ENCODE measurements around the gene ANP32B.
"Not testable (repeated sequence)": the region's sequence is repeated elsewhere in the genome, so short reads cannot be mapped to it uniquely, and the experiment has no call there.

DNA sequence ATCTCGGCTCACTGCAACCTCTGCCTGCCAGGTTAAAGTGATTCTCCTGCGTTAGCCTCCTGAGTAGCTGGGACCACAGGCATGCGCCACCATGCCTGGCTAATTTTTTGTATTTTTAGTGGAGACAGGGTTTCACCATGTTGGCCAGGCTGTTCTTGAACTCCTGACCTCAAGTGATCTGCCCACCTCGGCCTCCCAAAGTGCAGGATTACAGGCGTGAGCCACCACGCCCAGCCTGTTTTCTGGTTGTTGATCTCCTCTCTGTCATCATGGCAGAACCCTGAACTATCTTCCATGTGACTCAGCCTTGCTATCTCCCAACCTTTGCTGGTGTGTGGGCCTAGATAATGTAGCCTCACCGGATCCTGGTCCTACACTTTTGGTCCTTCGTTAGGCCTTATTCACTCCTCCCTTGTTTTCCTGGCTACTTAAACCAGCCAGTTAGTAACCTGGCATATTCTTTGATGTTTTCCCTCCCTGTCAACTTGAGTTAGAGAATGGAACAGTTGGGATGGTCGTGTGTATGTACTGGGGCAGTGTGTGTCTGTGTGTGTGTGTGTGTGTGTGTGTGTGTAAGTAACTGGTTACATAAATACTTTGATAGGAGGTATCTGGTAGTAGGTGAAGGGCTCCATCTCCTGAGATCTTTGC, 22.3 kb upstream of the ANP32B start:
- TF ChIP-seq, protein P1, sequence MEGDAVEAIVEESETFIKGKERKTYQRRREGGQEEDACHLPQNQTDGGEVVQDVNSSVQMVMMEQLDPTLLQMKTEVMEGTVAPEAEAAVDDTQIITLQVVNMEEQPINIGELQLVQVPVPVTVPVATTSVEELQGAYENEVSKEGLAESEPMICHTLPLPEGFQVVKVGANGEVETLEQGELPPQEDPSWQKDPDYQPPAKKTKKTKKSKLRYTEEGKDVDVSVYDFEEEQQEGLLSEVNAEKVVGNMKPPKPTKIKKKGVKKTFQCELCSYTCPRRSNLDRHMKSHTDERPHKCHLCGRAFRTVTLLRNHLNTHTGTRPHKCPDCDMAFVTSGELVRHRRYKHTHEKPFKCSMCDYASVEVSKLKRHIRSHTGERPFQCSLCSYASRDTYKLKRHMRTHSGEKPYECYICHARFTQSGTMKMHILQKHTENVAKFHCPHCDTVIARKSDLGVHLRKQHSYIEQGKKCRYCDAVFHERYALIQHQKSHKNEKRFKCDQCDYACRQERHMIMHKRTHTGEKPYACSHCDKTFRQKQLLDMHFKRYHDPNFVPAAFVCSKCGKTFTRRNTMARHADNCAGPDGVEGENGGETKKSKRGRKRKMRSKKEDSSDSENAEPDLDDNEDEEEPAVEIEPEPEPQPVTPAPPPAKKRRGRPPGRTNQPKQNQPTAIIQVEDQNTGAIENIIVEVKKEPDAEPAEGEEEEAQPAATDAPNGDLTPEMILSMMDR (conservative IDR thresholded peaks at IDR 0.05; ENCODE audit: low read depth in 2 of 2) = not testable (repeated sequence)
- TF ChIP-seq, protein P2, sequence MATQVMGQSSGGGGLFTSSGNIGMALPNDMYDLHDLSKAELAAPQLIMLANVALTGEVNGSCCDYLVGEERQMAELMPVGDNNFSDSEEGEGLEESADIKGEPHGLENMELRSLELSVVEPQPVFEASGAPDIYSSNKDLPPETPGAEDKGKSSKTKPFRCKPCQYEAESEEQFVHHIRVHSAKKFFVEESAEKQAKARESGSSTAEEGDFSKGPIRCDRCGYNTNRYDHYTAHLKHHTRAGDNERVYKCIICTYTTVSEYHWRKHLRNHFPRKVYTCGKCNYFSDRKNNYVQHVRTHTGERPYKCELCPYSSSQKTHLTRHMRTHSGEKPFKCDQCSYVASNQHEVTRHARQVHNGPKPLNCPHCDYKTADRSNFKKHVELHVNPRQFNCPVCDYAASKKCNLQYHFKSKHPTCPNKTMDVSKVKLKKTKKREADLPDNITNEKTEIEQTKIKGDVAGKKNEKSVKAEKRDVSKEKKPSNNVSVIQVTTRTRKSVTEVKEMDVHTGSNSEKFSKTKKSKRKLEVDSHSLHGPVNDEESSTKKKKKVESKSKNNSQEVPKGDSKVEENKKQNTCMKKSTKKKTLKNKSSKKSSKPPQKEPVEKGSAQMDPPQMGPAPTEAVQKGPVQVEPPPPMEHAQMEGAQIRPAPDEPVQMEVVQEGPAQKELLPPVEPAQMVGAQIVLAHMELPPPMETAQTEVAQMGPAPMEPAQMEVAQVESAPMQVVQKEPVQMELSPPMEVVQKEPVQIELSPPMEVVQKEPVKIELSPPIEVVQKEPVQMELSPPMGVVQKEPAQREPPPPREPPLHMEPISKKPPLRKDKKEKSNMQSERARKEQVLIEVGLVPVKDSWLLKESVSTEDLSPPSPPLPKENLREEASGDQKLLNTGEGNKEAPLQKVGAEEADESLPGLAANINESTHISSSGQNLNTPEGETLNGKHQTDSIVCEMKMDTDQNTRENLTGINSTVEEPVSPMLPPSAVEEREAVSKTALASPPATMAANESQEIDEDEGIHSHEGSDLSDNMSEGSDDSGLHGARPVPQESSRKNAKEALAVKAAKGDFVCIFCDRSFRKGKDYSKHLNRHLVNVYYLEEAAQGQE (IDR thresholded peaks at IDR 0.05; ENCODE audit: unreplicated experiment) = not testable (repeated sequence)
- TF ChIP-seq CREB1 (CRISPR knock-in tag; IDR thresholded peaks at IDR 0.05; ENCODE audit: low read depth); EZH2 (IDR thresholded peaks at IDR 0.05; ENCODE audit: low read depth, unreplicated experiment); EZH2phosphoT487 (IDR thresholded peaks at IDR 0.05; ENCODE audit: unreplicated experiment); POLR2AphosphoS5 (IDR thresholded peaks at IDR 0.05; ENCODE audit: low read depth); JUNB (IDR thresholded peaks at IDR 0.05; ENCODE audit: unreplicated experiment); STAT1 (IDR thresholded peaks at IDR 0.05; ENCODE audit: unreplicated experiment); NANOG (IDR thresholded peaks at IDR 0.05; ENCODE audit: borderline replicate concordance): not testable (repeated sequence)
- TF ChIP-seq, protein P3, sequence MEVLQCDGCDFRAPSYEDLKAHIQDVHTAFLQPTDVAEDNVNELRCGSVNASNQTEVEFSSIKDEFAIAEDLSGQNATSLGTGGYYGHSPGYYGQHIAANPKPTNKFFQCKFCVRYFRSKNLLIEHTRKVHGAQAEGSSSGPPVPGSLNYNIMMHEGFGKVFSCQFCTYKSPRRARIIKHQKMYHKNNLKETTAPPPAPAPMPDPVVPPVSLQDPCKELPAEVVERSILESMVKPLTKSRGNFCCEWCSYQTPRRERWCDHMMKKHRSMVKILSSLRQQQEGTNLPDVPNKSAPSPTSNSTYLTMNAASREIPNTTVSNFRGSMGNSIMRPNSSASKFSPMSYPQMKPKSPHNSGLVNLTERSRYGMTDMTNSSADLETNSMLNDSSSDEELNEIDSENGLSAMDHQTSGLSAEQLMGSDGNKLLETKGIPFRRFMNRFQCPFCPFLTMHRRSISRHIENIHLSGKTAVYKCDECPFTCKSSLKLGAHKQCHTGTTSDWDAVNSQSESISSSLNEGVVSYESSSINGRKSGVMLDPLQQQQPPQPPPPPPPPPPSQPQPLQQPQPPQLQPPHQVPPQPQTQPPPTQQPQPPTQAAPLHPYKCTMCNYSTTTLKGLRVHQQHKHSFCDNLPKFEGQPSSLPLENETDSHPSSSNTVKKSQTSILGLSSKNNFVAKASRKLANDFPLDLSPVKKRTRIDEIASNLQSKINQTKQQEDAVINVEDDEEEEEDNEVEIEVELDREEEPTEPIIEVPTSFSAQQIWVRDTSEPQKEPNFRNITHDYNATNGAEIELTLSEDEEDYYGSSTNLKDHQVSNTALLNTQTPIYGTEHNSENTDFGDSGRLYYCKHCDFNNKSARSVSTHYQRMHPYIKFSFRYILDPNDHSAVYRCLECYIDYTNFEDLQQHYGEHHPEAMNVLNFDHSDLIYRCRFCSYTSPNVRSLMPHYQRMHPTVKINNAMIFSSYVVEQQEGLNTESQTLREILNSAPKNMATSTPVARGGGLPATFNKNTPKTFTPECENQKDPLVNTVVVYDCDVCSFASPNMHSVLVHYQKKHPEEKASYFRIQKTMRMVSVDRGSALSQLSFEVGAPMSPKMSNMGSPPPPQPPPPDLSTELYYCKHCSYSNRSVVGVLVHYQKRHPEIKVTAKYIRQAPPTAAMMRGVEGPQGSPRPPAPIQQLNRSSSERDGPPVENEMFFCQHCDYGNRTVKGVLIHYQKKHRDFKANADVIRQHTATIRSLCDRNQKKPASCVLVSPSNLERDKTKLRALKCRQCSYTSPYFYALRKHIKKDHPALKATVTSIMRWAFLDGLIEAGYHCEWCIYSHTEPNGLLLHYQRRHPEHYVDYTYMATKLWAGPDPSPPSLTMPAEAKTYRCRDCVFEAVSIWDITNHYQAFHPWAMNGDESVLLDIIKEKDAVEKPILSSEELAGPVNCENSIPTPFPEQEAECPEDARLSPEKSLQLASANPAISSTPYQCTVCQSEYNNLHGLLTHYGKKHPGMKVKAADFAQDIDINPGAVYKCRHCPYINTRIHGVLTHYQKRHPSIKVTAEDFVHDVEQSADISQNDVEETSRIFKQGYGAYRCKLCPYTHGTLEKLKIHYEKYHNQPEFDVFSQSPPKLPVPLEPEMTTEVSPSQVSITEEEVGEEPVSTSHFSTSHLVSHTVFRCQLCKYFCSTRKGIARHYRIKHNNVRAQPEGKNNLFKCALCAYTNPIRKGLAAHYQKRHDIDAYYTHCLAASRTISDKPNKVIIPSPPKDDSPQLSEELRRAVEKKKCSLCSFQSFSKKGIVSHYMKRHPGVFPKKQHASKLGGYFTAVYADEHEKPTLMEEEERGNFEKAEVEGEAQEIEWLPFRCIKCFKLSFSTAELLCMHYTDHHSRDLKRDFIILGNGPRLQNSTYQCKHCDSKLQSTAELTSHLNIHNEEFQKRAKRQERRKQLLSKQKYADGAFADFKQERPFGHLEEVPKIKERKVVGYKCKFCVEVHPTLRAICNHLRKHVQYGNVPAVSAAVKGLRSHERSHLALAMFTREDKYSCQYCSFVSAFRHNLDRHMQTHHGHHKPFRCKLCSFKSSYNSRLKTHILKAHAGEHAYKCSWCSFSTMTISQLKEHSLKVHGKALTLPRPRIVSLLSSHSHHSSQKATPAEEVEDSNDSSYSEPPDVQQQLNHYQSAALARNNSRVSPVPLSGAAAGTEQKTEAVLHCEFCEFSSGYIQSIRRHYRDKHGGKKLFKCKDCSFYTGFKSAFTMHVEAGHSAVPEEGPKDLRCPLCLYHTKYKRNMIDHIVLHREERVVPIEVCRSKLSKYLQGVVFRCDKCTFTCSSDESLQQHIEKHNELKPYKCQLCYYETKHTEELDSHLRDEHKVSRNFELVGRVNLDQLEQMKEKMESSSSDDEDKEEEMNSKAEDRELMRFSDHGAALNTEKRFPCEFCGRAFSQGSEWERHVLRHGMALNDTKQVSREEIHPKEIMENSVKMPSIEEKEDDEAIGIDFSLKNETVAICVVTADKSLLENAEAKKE (CRISPR knock-in tag; IDR thresholded peaks at IDR 0.05) = not testable (repeated sequence)
- TF ChIP-seq, protein P4, sequence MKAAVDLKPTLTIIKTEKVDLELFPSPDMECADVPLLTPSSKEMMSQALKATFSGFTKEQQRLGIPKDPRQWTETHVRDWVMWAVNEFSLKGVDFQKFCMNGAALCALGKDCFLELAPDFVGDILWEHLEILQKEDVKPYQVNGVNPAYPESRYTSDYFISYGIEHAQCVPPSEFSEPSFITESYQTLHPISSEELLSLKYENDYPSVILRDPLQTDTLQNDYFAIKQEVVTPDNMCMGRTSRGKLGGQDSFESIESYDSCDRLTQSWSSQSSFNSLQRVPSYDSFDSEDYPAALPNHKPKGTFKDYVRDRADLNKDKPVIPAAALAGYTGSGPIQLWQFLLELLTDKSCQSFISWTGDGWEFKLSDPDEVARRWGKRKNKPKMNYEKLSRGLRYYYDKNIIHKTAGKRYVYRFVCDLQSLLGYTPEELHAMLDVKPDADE (IDR thresholded peaks at IDR 0.05) = not testable (repeated sequence)

Measured in GM23338 (cell line).